Muscle layer of duodenum (tissue), 2 donors: ENCODE data around the gene KIF5A.

ENCODE experiments used
- H3K27ac ChIP-seq: one replicate; pipeline ENCODE4 v1.7.0; 2013; ENCODE audit warnings: mild to moderate bottlenecking, low read length
- H3K27me3 ChIP-seq: one replicate; pipeline ENCODE4 v1.7.0; 2013; ENCODE audit warnings: low read depth, mild to moderate bottlenecking, control low read depth, low read length
- H3K36me3 ChIP-seq, 2 donors: one replicate each; pipeline ENCODE4 v1.7.0; 2013; ENCODE audit warnings: low read length in 2 of 2, control low read depth in 1 of 2, mild to moderate bottlenecking in 1 of 2; ENCODE audit not compliant: insufficient read depth in 2 of 2, control insufficient read depth in 1 of 2
- H3K4me1 ChIP-seq, 2 donors: one replicate each; pipeline ENCODE4 v1.7.0; 2013; ENCODE audit warnings: low read length in 2 of 2, mild to moderate bottlenecking in 2 of 2, control low read depth in 1 of 2, moderate library complexity in 1 of 2; ENCODE audit not compliant: insufficient read depth in 2 of 2, control insufficient read depth in 1 of 2
- H3K4me3 ChIP-seq, 2 donors: one replicate each; pipeline ENCODE4 v1.7.0; 2013; ENCODE audit warnings: low read length in 2 of 2, low read depth in 1 of 2, mild to moderate bottlenecking in 1 of 2
- H3K9me3 ChIP-seq, 2 donors: one replicate each; pipeline ENCODE4 v1.7.0; 2013; ENCODE audit warnings: low read length in 2 of 2, control low read depth in 1 of 2, mild to moderate bottlenecking in 1 of 2; ENCODE audit not compliant: control insufficient read depth in 1 of 2
- donor health status: healthy.

The KIF5A gene

DNA sequence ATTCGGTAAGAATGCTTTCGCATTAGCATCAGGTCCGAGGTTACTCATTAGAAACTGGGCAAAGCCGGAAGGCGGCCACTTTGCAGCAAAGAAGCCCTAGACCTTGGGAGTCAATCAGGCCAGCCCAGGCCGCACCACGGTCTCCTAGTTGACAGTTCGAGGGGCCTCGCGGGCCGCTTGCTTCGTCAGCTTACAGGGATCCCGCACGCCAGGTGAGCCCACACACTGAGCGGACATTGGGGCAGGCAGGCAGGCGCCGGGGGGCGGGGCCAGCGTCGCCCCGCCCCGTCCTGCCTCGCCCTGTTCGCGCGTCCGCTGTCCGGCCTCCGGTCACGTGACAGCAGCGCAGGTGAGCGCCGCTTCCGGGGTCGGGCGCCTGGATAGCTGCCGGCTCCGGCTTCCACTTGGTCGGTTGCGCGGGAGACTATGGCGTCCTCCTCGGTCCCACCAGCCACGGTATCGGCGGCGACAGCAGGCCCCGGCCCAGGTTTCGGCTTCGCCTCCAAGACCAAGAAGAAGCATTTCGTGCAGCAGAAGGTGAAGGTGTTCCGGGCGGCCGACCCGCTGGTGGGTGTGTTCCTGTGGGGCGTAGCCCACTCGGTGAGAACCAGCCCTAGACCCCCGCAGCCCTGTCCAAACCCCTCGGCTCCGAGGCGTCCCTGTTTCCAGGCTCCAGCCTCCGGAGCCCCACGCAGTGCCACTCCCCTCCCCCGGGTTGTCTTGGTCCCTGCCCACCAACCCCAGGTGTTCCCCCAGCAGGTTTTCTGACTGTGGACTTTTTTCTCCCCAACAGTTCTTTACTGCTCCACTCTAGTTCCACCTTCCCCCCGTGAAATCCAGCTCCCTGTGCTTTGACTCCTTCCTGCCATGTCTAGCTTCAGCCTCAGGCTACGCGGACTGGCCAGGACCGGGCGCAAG is 41.3 kb downstream of the KIF5A start, which contains the start of gene PIP4K2C:
Gene PIP4K2C, plus strand, starts transcription at position 329 of the 918 bp plus-strand sequence. Its CDS starts 98 bp downstream, at position 427.
- Histone ChIP-seq H3K36me3 (peaks cover 4 to 8% of the 10 kb centered on the region in 2 donors), H3K4me1 (peaks cover 9 to 18% of the 10 kb centered on the region in 2 donors), H3K27me3 (no peaks in the 10 kb centered on the region), H3K27ac (peak within 1 kb of the TSS; percentile 51), H3K9me3 (no peaks in the 10 kb centered on the region), H3K4me3 (peak within 1 kb of the TSS; percentile 88 to 94)

DNA sequence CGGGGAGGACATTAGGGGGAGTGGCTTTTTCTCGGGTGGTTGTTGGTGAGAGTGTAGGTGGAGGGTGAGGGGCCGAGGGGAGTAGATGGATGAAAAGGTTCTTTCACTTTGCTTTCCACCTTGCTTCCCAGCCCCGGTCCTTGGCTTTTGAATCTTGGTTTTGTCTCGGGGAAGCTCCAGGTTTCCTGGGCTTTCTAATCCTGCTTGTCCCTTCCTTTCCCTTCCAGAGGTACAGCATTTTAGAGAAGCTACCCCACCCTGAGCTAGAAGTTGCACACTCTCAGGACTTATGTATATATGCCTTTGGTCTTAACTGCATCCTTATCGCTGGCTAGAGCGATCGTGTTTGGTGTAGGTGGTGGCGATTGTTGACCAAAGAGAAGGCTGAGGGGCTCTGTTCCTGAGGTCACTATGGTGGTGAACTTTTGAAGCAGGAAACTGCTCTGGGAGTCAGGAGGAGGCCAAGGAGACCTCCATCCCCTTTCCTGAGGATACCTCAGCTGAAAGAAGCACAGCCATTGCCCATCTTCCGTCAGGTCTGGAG is 42.0 kb downstream of the KIF5A start:
- Histone ChIP-seq H3K27ac (peak overlapping the region; percentile 51), H3K27me3 (no peaks in the 10 kb centered on the region), H3K4me3 (peak overlapping the region; percentile 88 to 94), H3K4me1 (peaks cover 9 to 18% of the 10 kb centered on the region in 2 donors), H3K9me3 (no peaks in the 10 kb centered on the region), H3K36me3 (peaks cover 8 to 12% of the 10 kb centered on the region in 2 donors)

DNA sequence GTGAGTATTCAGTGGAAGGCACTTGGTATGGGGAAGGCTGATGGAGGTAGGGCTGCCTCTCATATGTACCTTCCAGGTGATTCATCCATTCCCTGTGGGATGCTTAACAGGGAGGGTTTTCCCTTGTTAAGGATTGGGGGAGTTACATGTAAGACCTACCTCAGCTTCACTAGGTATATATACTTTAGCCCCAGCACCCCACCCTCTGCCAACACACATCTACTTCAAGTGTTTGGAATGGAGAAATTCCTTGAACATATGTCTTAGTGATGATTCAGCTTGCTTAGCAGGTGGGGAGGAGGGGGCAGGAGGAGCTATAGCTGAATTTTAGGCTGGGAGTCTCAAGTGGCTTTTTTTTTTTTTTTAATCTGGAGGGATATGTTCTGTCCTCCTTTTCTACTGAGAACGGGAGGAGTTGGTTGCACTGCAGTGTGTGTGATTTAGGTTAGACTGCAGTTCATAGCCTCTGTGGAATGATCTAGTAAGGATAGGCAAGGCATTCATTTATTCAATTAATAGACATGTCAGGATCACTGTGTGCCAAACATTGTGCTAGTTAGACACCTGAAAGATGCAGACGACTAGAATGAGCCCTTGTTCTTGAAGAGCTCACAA is 42.8 kb downstream of the KIF5A start:
- Histone ChIP-seq H3K9me3 (no peaks in the 10 kb centered on the region), H3K36me3 (peaks cover 8 to 16% of the 10 kb centered on the region in 2 donors), H3K4me1 (peaks cover 9 to 18% of the 10 kb centered on the region in 2 donors), H3K27ac (no peak overlapping the region), H3K27me3 (no peaks in the 10 kb centered on the region), H3K4me3 (no peak overlapping the region)

DNA sequence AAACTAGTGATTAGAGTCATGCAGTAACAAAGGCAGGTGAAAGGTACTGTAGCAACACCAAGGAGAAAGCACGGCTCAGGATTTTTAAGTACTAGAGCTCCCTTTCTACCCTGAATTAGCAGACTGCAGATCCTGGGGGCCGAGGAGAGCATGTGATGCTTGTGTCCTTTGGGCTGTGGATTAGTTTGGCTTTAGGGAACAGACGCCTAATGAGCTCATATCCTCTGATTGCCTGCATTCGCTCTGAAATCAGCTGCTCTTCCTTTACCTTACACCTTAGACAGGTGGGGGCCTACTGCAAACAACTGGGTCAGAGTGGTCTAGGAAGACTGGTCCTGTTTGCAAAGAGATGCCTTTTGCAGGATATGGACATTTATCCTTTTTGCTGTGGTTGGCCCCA is 43.3 kb downstream of the KIF5A start:
- Histone ChIP-seq H3K4me3 (no peak overlapping the region), H3K9me3 (no peaks in the 10 kb centered on the region), H3K27ac (no peak overlapping the region), H3K4me1 (peaks cover 9 to 18% of the 10 kb centered on the region in 2 donors), H3K36me3 (peaks cover 8 to 16% of the 10 kb centered on the region in 2 donors), H3K27me3 (no peaks in the 10 kb centered on the region)

DNA sequence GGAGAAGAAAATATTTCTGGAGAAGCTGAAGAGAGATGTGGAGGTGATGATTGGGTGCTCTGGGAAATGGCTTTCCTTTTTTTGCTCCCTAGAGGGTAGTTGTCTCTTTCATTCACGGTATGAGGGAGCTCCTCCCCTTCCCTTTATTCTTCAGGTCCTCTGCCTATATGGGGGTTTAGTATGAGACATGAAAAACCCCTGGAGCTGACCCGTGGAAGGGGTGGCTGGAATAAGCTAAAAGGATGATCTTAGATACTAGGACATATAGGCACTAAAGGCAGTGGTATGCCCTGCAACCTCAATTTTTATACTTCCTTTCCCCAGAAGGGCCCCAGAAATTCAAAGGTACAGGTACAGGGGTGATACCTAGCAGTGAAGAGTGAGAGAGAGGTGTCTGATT is 50.6 kb downstream of the KIF5A start:
- no peaks in the 10 kb centered on the region for H3K9me3 ChIP-seq
- no peaks in the 10 kb centered on the region for H3K27me3 ChIP-seq
- no peak overlapping the region for H3K4me3 ChIP-seq
- H3K36me3 ChIP-seq: peaks cover 47 to 54% of the 10 kb centered on the region in 2 donors
- peaks cover 6 to 12% of the 10 kb centered on the region in 2 donors for H3K4me1 ChIP-seq
- H3K27ac ChIP-seq: no peak overlapping the region

DNA sequence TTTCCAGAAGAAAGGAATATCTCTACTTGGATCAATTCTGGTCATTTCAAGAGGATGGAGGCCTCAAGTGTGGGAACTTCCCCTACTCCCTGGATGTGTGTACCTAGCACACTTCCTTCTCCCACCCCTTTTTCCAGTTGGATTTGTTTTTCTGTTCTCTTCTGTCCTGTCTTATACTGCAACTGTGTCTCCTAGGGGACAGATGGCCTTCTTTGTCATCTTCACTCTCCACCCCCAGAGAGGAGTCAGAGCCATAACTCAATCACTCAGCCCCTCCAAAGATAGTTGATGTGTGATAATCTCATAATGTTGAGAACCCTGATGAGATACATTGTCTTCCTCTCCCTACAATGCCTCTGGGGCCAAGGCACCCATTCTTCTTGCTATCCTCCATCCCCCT is 52.7 kb downstream of the KIF5A start:
- Histone ChIP-seq H3K9me3 (no peaks in the 10 kb centered on the region), H3K4me1 (peaks cover 9 to 28% of the 10 kb centered on the region in 2 donors), H3K27ac (no peak overlapping the region), H3K36me3 (peaks cover 38 to 54% of the 10 kb centered on the region in 2 donors), H3K4me3 (no peak overlapping the region), H3K27me3 (no peaks in the 10 kb centered on the region)

DNA sequence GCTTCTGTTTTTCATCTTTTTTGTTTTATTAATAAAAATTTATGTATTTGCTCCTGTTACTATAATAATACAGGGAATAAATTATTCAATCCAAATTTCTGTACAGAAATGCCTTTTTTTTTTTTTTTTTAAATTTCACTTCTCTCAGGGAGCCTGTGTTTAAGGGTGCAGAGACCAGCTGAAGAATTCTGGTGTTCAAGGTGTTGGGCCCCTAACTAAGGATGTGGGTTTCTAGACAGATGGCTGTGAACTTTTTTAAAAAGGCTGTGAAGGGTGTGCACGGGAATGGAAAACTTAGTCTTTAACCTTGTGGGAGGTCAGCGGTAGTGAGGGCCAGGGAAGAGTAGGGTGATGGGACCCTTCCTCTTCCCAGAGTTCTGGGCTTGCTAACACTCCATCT is 53.5 kb downstream of the KIF5A start:
- Histone ChIP-seq H3K4me3 (peak overlapping the region in 1 of 2 donors; percentile 86), H3K36me3 (peaks cover 38 to 57% of the 10 kb centered on the region in 2 donors), H3K9me3 (no peaks in the 10 kb centered on the region), H3K27ac (peak overlapping the region; percentile 34), H3K4me1 (peaks cover 9 to 28% of the 10 kb centered on the region in 2 donors), H3K27me3 (no peaks in the 10 kb centered on the region)

DNA sequence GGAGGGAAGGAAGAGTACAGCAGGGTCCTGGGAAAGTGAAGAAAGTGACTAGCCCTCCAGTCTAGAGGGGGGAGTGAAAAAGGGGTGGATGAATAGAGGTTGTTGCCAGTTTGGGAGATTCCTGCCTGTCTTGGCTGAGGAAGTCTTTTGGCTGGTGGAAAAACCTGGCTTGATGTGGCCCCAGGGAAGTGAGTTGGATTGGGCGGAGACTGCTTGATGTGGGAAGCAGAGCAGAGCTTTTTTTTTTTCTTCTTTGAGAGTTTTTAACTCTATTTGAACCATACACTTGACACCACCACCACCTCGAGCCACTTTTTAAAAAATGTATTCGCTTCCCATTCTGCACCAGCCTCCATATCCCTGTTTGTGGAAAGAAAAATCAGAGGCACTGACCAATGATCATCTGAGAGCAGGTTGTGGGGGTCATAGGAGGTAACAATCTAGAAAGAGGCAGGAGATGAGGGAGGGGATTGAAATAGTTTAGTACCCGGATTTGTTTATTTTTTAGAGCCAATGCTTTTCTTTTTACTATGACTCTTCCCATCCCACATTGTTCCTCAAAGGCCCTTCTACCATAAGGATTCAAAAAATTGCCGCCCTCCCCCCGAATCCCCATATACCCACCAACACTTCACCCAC is 54.1 kb downstream of the KIF5A start:
- no peaks in the 10 kb centered on the region for H3K9me3 ChIP-seq
- H3K27me3 ChIP-seq: no peaks in the 10 kb centered on the region
- H3K27ac ChIP-seq: peak overlapping the region; percentile 85
- H3K4me1 ChIP-seq: peaks cover 9 to 29% of the 10 kb centered on the region in 2 donors
- H3K4me3 ChIP-seq: peak overlapping the region; percentile 74 to 86
- H3K36me3 ChIP-seq: peaks cover 33 to 55% of the 10 kb centered on the region in 2 donors

DNA sequence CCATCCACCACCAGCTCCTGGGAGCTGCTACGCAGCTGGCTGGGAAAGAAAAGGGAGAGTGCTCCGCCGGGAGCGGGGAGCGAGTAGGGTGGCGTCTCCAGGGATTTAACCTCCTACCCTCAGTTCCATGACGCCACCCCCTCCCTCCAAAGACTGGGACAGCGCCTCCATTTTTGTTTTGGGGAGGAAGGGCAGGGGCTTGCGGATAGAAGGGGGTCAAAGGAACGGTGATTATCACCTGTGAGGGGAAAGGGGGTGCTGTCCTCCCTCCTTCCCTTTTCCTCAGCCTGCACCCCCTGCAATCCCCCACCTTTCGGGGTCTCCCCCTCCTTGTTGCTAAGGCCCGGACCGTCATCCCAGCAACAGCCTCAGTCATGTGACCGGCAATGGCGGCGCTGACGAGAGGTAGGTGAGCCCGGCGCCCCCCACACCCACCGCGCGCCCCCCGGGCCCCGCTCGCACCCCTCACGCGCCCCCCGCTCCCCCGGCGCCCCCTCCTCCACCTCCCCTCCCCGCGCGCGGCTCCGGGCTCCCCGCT is 54.7 kb downstream of the KIF5A start, which contains the start of gene DTX3:
Gene DTX3, plus strand, starts transcription at position 371 of the 538 bp plus-strand sequence. CDS start 1,694 bp downstream, outside the sequence.
- Histone ChIP-seq H3K9me3 (no peaks in the 10 kb centered on the region), H3K36me3 (peaks cover 28 to 49% of the 10 kb centered on the region in 2 donors), H3K4me1 (peaks cover 9 to 34% of the 10 kb centered on the region in 2 donors), H3K27ac (peak within 1 kb of the TSS; percentile 85), H3K27me3 (no peaks in the 10 kb centered on the region), H3K4me3 (peak within 1 kb of the TSS; percentile 74 to 86)

DNA sequence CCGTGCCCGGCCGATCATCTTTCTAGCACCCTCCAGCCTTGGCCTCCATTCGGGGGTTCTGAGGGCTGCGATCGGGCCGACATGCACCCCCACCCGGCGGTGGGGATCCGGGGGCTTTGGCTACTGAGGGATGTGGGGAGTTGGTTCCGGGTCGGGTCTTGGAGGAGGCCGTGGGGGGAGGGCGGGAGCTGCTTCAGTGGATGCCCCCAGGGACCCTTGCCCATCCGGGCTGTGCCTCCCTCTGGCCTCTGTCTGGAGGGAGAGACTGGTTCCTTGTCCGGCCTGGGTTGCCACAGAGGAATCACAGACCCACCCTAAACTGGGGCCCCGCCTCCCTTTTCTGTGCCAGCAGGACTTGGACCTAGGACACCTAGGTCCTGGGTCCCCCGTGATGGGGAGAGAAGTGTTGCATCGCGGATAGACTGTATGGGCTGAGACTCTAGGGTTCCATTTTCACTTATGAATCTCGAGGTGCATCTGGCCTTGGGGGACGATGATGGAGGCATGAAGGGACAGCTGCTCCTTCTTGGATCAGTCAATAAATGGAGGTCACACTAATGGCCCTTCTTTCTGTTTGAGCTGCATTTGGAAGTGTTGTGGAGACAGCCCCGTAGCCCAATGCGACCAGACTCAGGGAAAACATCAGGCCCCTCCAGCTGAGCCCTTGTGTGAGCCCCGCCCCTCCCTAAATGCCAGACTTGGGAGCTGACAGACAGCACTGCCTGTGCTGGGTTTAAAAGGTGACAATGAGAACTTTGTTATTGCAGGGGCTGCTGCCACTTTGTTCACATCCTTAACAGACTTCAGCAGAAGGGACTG is 55.4 kb downstream of the KIF5A start:
- peak overlapping the region; percentile 16 for H3K27ac ChIP-seq
- H3K4me3 ChIP-seq: peak overlapping the region; percentile 64 to 86
- peaks cover 22 to 42% of the 10 kb centered on the region in 2 donors for H3K36me3 ChIP-seq
- no peaks in the 10 kb centered on the region for H3K9me3 ChIP-seq
- H3K27me3 ChIP-seq: no peaks in the 10 kb centered on the region
- peaks cover 9 to 41% of the 10 kb centered on the region in 2 donors for H3K4me1 ChIP-seq
